HCT116 (cell line): ENCODE measurements around the gene PKNOX2. TPM values are rescaled to one million over a fixed set of nuclear protein-coding genes. Genes with fewer than 3 reads are reported as not detected.

Experiments
- ATAC-seq: fragments of 200-7000 bp; cut with Tn5 transposase; 2 replicates; pipeline ENCODE4 v1.9.1; 2020; ENCODE audit warnings: mild to moderate bottlenecking, moderate library complexity
- BruUV-seq: library from RNA; stranded (reverse); fragments of 400-500 nt; replicated peaks from 2 replicates; lab custom pipeline; 2021; lab: Mats Ljungman, UMichigan
- CTCF ChIA-PET: fragments of 300-600 bp; sonication (Branson Sonifier 250); formaldehyde crosslinking; loops from one replicate; lab custom pipeline; 2021; ENCODE audit warnings: antibody characterized with exemption; lab: Charles Lee
- POLR2A ChIA-PET: fragments of 300-600, 350-600 bp; sonication (Branson Sonifier 250); formaldehyde crosslinking; loops from one replicate; lab custom pipeline; 2021; ENCODE audit warnings: antibody characterized with exemption; lab: Charles Lee
- RAD21 ChIA-PET, 2 experiments: fragments of 300-600 bp; sonication (Branson Sonifier 250); formaldehyde crosslinking; loops; one replicate each; lab custom pipeline; 2023; ENCODE audit warnings: low total read pairs in 2 of 2; ENCODE audit not compliant: uncharacterized antibody in 2 of 2, unreplicated experiment in 2 of 2, low non-redundant PET in 1 of 2; lab: Charles Lee
- DNase-seq: peaks from one replicate; pipeline ENCODE4 v3.0.0-alpha.2; 2010; ENCODE audit warnings: low read depth, low spot score
- H2AFZ ChIP-seq: fragments of 200-600 bp; shearing (Covaris generic), sonication (generic); 2 replicates; pipeline ENCODE4 v1.6.1; 2017; ENCODE audit warnings: low read depth, mixed run types, mixed read lengths, antibody characterized with exemption, low read length; ENCODE audit not compliant: poor library complexity, severe bottlenecking
- H3K27ac ChIP-seq: 2 replicates; pipeline ENCODE4 v1.5.1; 2012; ENCODE audit warnings: low read depth, low read length
- H3K27me3 ChIP-seq: fragments of 200-600 bp; sonication (generic); 2 replicates; pipeline ENCODE4 v1.6.1; 2016; ENCODE audit warnings: mixed run types, low read length, mixed read lengths; ENCODE audit not compliant: insufficient read depth
- H3K36me3 ChIP-seq, 2 experiments: fragments of 200-500 bp in 1 of 2; fragments of 200-600 bp in 1 of 2; sonication (Bioruptor generic) in 1 of 2; sonication (generic) in 1 of 2; 2 replicates each; pipeline versions ENCODE4 v1.5.1 to v1.6.1; 2014 to 2016; ENCODE audit warnings: low read length in 2 of 2, inconsistent platforms in 1 of 2, mixed read lengths in 1 of 2, mixed run types in 1 of 2; ENCODE audit not compliant: insufficient read depth in 2 of 2, control insufficient read depth in 1 of 2
- H3K4me1 ChIP-seq, 2 experiments: fragments of 200-600 bp in 1 of 2; sonication (generic) in 1 of 2; 2 replicates each; pipeline versions ENCODE4 v1.5.1 to v1.6.1; 2012 to 2017; ENCODE audit warnings: low read length in 2 of 2, inconsistent platforms in 1 of 2, mild to moderate bottlenecking in 1 of 2, mixed read lengths in 1 of 2, mixed run types in 1 of 2, moderate library complexity in 1 of 2; ENCODE audit not compliant: insufficient read depth in 2 of 2, control insufficient read depth in 1 of 2
- H3K4me2 ChIP-seq: fragments of 200-600 bp; sonication (generic); 2 replicates; pipeline ENCODE4 v1.6.1; 2017; ENCODE audit warnings: mixed run types, low read length, mixed read lengths
- H3K4me3 ChIP-seq, 2 experiments: fragments of 200-600 bp in 1 of 2; sonication (generic) in 1 of 2; replicated peaks in 1 of 2; 2 replicates each; pipeline ENCODE4 v1.5.1; 2011 to 2016; ENCODE audit warnings: low read length in 2 of 2, control low read depth in 1 of 2, low read depth in 1 of 2, mild to moderate bottlenecking in 1 of 2, mixed read lengths in 1 of 2, mixed run types in 1 of 2
- H3K79me2 ChIP-seq: fragments of 200-600 bp; sonication (generic); 2 replicates; pipeline ENCODE4 v1.6.1; 2017; ENCODE audit warnings: mild to moderate bottlenecking, mixed run types, low read length, moderate library complexity, mixed read lengths; ENCODE audit not compliant: insufficient read depth
- H3K9ac ChIP-seq: fragments of 200-600 bp; sonication (generic); 2 replicates; pipeline ENCODE4 v1.6.1; 2016; ENCODE audit warnings: low read length, mixed read lengths
- H3K9me2 ChIP-seq: fragments of 200-600 bp; sonication (generic), shearing (Covaris generic); 2 replicates; pipeline ENCODE4 v1.6.1; 2017; ENCODE audit warnings: mixed run types, mild to moderate bottlenecking, moderate library complexity; ENCODE audit not compliant: insufficient read depth
- H3K9me3 ChIP-seq, 2 experiments: fragments of 200-500 bp in 1 of 2; fragments of 200-600 bp in 1 of 2; sonication (Bioruptor generic) in 1 of 2; sonication (generic) in 1 of 2; 2 replicates each; pipeline ENCODE4 v1.6.1; 2014 to 2017; ENCODE audit warnings: low read length in 2 of 2, mixed read lengths in 2 of 2, inconsistent platforms in 1 of 2, low read depth in 1 of 2, mild to moderate bottlenecking in 1 of 2, mixed run types in 1 of 2, moderate library complexity in 1 of 2; ENCODE audit not compliant: control insufficient read depth in 1 of 2, insufficient read depth in 1 of 2
- H4K20me1 ChIP-seq: fragments of 200-600 bp; sonication (generic), shearing (Covaris generic); 2 replicates; pipeline ENCODE4 v1.6.1; 2017; ENCODE audit warnings: mixed run types, mild to moderate bottlenecking, moderate library complexity; ENCODE audit not compliant: insufficient read depth
- ATF3 ChIP-seq: IDR thresholded peaks from 2 replicates; pipeline ENCODE4 v1.6.1; 2012
- CBX3 ChIP-seq: IDR thresholded peaks from 2 replicates; pipeline ENCODE4 v1.6.1; 2012; ENCODE audit warnings: low read depth
- CTCF ChIP-seq, 3 experiments: fragments of 200-600 bp in 1 of 3; sonication (generic) in 1 of 3; IDR thresholded peaks in 2 of 3; conservative IDR thresholded peaks in 1 of 3; 2 replicates each; pipeline ENCODE4 v1.5.1; 2012 to 2017; ENCODE audit warnings: low read depth in 2 of 3, low read length in 2 of 3, antibody characterized with exemption in 1 of 3, borderline replicate concordance in 1 of 3, control low read depth in 1 of 3, mild to moderate bottlenecking in 1 of 3, mixed read lengths in 1 of 3, mixed run types in 1 of 3, moderate library complexity in 1 of 3; ENCODE audit not compliant: insufficient read depth in 1 of 3
- ELF1 ChIP-seq: IDR thresholded peaks from 2 replicates; pipeline ENCODE4 v1.6.1; 2012; ENCODE audit warnings: low read depth, borderline replicate concordance
- FOSL1 ChIP-seq: IDR thresholded peaks from 2 replicates; pipeline ENCODE4 v1.6.1; 2012; ENCODE audit warnings: low read depth
- JUND ChIP-seq: IDR thresholded peaks from 2 replicates; pipeline ENCODE4 v1.6.1; 2012
- POLR2A ChIP-seq: IDR thresholded peaks from 2 replicates; pipeline ENCODE4 v1.7.0; 2011; ENCODE audit warnings: borderline replicate concordance; ENCODE audit not compliant: insufficient read depth, insufficient read length; ENCODE audit errors: extremely low read depth
- POLR2AphosphoS5 ChIP-seq: IDR thresholded peaks from 2 replicates; pipeline ENCODE4 v1.6.1; 2011; ENCODE audit warnings: mild to moderate bottlenecking, low read depth, low read length, moderate library complexity
- RAD21 ChIP-seq: IDR thresholded peaks from 2 replicates; pipeline ENCODE4 v1.6.1; 2012; ENCODE audit warnings: low read depth, mild to moderate bottlenecking
- SIN3A ChIP-seq: IDR thresholded peaks from 2 replicates; pipeline ENCODE4 v1.6.1; 2012; ENCODE audit warnings: low read depth
- YY1 ChIP-seq: IDR thresholded peaks from 2 replicates; pipeline ENCODE4 v1.6.1; 2011; ENCODE audit warnings: low read length, low read depth, moderate library complexity, mild to moderate bottlenecking; ENCODE audit not compliant: insufficient replicate concordance; ENCODE audit errors: extremely low read depth
- ZNF274 ChIP-seq: fragments of 200-500 bp; sonication (Bioruptor generic); IDR thresholded peaks from 2 replicates; pipeline ENCODE4 v1.6.1; 2014; ENCODE audit warnings: mild to moderate bottlenecking, low read depth, low read length, inconsistent platforms
- intact Hi-C: fragments of 100-400 bp; cut with micrococcal nuclease; formaldehyde crosslinking; loops from 2 replicates; pipeline ENCODE4 v1.10.0; 2022
- total RNA-seq: library from RNA; stranded (reverse); gene quantifications from one replicate; pipeline ENCODE4 v1.2.1, GENCODE V29; 2021; ENCODE audit not compliant: unreplicated experiment

The PKNOX2 gene
- total RNA-seq, 1 experiment from 2014 or later, result 0.20 TPM

- ChIA-PET CTCF (no interaction called here), RAD21 (no interaction called here), POLR2A (no interaction called here)
- TF ChIP-seq CTCF (IDR thresholded peaks at IDR 0.05 in 2 of 3, conservative IDR thresholded peaks at IDR 0.05 in 1 of 3; ENCODE audit: borderline replicate concordance in 1 of 3, insufficient read depth in 1 of 3, low read depth in 2 of 3, low read length in 2 of 3), result no peak
- TF ChIP-seq ATF3, result no peak
- no peaks in the 10 kb centered on the region for H4K20me1 ChIP-seq
- no peaks in the 10 kb centered on the region for H3K9me3 ChIP-seq
- no peak overlapping the region for H3K4me2 ChIP-seq
- intact Hi-C loops, result no loop called here
- no peaks in the 10 kb centered on the region for H3K79me2 ChIP-seq
- H3K9ac ChIP-seq, result no peak overlapping the region
- no peak overlapping the region for H2AFZ ChIP-seq
- H3K4me3 ChIP-seq, result no peak overlapping the region
- H3K27me3 ChIP-seq, result peaks cover 11% of the 10 kb centered on the region; the same call in 1 of the 2 replicates
- BruUV-seq, result no TSS peak
- no peaks in the 10 kb centered on the region; a peak in 1 of 4 replicates for H3K36me3 ChIP-seq
- ATAC-seq (no peak), DNase-seq (no peak)
- H3K4me1 ChIP-seq, result no peaks in the 10 kb centered on the region
- H3K9me2 ChIP-seq, result no peaks in the 10 kb centered on the region
- no peak overlapping the region for H3K27ac ChIP-seq
These were observed 166.9 kb downstream of the PKNOX2 start for GRCh38 chr11:125331357-125332035.

GRCh38 chr11:125332821-125333220 is 168.3 kb downstream of the PKNOX2 start:
- Histone ChIP-seq H4K20me1 (no peaks in the 10 kb centered on the region), H3K9me2 (no peaks in the 10 kb centered on the region), H3K9ac (no peak overlapping the region), H2AFZ (no peak overlapping the region), H3K36me3 (no peaks in the 10 kb centered on the region; a peak in 1 of 4 replicates), H3K27ac (no peak overlapping the region), H3K9me3 (no peaks in the 10 kb centered on the region), H3K4me3 (no peak overlapping the region), H3K27me3 (peaks cover 7% of the 10 kb centered on the region; the same call in 1 of the 2 replicates), H3K4me2 (no peak overlapping the region), H3K79me2 (no peaks in the 10 kb centered on the region), H3K4me1 (no peaks in the 10 kb centered on the region)
- ChIA-PET POLR2A (no interaction called here), CTCF (no interaction called here), RAD21 (no interaction called here)
- no peak for ATAC-seq
- intact Hi-C loops, result no loop called here
- no peak for DNase-seq
- BruUV-seq, result no TSS peak
- TF ChIP-seq ZNF274, result no peak
- TF ChIP-seq ATF3, result no peak
- no peak for TF ChIP-seq ELF1
- TF ChIP-seq FOSL1, result no peak
- no peak for TF ChIP-seq RAD21
- TF ChIP-seq JUND, result no peak
- TF ChIP-seq YY1, result no peak
- no peak for TF ChIP-seq POLR2A
- no peak for TF ChIP-seq CTCF (IDR thresholded peaks at IDR 0.05 in 2 of 3, conservative IDR thresholded peaks at IDR 0.05 in 1 of 3; ENCODE audit: borderline replicate concordance in 1 of 3, insufficient read depth in 1 of 3, low read depth in 2 of 3, low read length in 2 of 3)
- TF ChIP-seq SIN3A, result no peak
- no peak for TF ChIP-seq CBX3
- TF ChIP-seq POLR2AphosphoS5, result no peak
